GM12801 (cell line): ENCODE results near the gene KRT7.

Experiments
- TF ChIP-seq, protein P1 (sequence below): IDR thresholded peaks from one replicate; pipeline ENCODE4 v1.5.1; 2011; ENCODE audit warnings: control low read depth; ENCODE audit not compliant: insufficient read length; ENCODE audit errors: extremely low read depth

KRT7 gene

DNA sequence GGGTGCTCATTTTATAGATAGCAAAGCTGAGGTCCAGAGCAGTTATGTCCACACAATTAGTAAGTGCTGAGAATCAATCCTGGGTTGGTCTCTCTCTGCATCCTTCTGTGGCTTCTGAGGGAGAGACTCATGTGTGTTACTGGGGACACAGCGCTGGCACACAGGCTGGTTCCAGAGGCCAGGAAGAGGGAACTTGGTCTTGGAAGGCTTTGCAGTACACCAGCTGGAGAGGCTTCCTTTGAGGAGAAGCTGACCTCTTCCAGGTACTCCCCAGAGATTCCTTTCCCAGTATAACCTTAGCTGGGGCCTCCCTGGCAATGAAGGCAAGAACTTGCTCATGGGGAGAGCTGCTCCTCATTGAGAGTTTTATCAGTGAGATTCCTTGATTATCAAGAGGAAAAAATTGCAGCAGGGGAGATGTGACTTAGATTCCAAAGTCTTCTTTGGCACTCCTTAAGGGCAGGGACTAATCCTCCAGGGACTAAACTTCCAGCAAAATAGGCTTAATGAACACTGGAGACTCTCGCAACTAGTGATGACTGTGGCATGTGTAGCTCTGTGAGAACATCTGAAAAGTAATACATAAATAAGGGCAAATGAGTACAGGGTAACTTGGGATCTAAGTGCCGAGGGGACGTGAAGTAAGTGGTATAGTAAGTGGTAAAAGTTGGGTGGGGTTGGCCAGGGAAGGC, 27.3 kb upstream of the KRT7 start:
- TF ChIP-seq, protein P1, sequence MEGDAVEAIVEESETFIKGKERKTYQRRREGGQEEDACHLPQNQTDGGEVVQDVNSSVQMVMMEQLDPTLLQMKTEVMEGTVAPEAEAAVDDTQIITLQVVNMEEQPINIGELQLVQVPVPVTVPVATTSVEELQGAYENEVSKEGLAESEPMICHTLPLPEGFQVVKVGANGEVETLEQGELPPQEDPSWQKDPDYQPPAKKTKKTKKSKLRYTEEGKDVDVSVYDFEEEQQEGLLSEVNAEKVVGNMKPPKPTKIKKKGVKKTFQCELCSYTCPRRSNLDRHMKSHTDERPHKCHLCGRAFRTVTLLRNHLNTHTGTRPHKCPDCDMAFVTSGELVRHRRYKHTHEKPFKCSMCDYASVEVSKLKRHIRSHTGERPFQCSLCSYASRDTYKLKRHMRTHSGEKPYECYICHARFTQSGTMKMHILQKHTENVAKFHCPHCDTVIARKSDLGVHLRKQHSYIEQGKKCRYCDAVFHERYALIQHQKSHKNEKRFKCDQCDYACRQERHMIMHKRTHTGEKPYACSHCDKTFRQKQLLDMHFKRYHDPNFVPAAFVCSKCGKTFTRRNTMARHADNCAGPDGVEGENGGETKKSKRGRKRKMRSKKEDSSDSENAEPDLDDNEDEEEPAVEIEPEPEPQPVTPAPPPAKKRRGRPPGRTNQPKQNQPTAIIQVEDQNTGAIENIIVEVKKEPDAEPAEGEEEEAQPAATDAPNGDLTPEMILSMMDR: no peak

DNA sequence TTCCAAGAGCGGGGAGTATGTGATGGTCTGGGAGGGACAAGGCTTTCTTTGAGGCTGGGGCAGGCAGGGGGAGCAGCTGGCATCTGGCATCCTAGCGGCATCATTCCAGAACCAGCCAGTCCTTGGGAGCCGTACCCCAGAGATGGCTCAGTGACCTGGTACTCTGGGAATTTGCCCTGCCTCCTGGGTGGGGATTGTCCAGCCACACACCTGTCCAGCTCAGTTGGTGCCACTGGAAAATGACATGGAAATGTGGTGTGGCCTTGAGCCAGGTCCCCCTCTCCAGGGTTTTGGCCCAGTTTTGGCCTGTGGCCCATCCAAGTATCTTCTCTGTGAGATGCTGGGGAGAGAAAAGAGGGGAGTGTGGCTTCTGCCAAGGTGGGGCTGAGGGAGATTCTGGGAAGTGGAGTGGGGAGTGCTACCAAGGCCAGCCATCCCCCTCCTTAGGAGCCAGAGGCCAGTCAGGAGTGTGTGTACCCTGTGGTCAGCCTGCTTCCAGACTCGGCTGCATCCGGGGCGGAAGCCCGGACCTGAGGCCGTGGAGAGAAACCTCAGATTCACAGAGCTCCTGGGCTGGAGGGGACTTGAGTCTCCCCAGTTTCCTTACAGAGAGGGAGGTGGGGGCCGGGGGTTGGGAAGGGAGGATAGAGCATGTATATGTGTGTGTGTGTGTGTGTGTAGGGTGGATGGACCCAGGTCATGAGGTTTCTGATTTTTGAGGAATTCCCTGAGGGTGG, 26.6 kb upstream of the KRT7 start:
- TF ChIP-seq, protein P1: no peak

DNA sequence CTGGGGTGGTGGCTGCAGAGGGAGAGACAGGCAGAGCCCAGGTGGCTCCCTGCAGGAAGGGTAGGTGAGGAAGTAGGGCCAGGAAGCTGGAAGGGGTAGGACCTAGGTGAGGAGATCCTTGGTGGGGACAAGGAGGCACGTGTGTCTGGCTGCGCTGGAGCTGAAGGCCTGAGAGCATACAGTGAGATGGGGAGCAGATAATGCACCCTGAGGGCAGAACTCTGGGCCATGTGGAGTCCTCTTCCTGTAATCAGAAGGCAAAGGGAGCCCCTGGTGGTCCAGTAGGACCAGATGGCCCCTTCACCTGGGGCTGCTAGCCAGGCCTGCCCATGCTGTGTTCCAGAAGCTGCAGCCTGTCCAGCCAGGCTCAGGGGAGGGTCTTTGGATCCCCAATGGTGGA, 25.9 kb upstream of the KRT7 start:
- TF ChIP-seq, protein P1: no peak

DNA sequence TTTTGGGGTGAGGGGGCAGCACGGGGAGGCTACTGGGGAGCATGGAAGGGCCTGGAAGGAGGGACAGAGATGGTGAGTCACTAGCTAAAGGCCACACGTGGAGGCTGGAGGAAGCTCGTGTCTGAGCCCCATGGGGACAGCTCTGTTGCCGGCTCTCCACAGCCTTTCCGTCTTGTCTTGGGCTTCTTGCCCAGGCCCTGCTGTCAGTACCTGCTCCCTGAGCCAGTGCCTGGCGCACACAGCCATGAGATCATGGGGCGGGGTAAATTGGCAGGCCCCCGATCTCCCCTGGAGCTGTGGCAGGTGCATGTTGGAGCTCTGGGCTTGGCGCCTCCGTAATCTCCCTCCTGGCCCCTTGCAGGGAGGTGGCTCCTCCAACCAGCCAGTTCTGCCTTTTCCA, 25.1 kb upstream of the KRT7 start:
- TF ChIP-seq, protein P1: no peak

DNA sequence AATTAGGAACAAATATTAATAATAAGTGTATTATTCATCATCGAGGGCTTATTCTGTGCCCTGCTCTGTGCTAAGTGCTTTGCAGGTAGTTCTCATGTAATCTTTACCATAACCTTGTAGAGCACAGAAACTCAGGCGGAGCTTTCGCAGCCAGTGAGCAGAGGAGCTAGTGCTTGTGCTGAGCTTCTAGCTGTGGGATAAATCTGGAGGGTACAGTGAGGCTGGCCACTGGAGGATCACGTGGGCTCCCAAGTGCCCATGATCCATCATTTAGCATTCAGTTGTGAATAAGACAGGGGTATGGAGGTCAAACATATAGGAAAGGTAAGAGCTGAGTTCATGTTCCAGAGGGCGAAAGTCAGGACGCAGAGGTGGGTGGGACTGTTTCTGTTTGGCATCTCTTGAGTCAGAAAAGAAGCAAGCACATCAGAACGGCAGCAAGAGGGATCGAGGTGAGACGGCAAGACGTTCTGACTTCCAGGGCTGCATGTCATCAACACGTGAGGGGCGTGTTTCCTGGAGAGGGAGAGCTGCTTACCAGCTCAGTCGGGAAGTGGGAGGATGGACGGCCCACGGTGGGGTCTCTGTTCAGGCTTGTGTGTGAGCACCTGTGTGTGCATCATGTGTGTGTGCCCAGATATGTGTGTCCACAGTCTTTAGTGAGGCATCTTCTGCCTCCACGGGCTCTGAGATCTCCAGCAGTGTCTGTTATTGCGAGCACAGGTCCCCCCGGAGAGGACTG, 24.4 kb upstream of the KRT7 start:
- TF ChIP-seq, protein P1: no peak

DNA sequence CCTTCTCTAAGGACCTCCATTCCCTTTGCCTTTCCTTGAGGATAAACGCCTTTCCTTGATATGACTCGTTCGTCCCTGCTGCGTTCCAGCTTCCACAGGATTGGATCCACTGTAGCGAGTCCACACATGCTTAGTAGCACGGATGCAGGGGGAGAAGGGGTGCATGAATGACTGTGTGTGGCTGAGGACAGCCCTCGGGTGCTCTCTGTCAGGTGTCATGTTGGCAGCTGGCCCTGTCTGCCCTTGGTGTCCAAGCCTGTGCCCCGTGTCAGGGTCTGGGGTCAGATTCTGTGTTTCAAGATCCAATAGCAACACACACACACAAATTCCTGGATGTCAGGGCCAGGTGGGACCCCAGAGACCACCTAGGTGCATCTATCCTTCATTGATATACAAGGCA, 23.7 kb upstream of the KRT7 start:
- TF ChIP-seq, protein P1: no peak

DNA sequence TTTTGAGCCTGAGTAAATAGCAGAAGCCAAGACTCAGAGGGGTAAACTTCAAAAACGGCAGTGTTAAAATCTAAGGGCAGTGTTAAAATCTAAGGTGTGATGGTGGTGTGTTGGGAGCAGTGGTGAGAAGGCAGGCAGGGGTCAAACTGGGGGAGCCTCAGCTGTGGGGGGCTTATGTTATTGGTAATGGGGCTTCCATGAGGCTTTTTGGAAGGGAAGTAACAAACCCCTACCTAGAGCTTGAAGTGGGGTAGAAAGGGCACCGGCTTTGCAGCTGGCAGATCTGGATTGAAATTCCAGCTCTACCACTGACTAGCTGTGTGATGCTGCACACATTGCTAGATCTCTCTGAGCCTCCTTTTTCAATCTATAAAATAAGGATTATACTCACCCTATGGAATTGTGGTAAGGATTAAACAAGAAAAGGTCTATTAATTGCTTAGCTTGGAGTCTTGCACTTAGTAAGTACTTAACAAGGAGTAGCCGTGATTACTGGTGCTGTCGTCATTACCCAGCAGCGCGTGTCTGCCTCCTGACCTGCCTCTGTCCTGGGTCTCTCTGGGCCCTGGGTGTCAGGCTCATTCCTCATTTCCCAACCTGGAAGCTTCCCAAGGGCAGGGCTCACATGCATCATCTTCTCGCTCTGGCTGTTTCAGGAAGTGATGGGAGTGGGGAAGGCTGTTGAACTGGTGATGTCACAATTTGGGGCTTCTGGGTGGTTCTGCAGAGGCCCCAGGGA, 22.7 kb upstream of the KRT7 start:
- TF ChIP-seq, protein P1: no peak
